Stomach (tissue), 4 donors: ENCODE measurements around the gene MCOLN3.

Experiments
- POLR2A ChIP-seq, 4 donors: fragments of 450-650 bp; IDR thresholded peaks; one replicate each; pipeline ENCODE4 v1.6.1; 2016; ENCODE audit warnings: antibody characterized with exemption in 4 of 4, control low read depth in 2 of 4, mild to moderate bottlenecking in 1 of 4, moderate library complexity in 1 of 4
- TF ChIP-seq, protein P1 (sequence below), 7 experiments: fragments of 450-650 bp in 4 of 7; fragments of 200-600 bp in 3 of 7; sonication (generic) in 3 of 7; IDR thresholded peaks; one replicate each; pipeline ENCODE4 v1.5.1; 2016 to 2019; ENCODE audit warnings: antibody characterized with exemption in 7 of 7, control low read depth in 2 of 7, mild to moderate bottlenecking in 1 of 7

DNA sequence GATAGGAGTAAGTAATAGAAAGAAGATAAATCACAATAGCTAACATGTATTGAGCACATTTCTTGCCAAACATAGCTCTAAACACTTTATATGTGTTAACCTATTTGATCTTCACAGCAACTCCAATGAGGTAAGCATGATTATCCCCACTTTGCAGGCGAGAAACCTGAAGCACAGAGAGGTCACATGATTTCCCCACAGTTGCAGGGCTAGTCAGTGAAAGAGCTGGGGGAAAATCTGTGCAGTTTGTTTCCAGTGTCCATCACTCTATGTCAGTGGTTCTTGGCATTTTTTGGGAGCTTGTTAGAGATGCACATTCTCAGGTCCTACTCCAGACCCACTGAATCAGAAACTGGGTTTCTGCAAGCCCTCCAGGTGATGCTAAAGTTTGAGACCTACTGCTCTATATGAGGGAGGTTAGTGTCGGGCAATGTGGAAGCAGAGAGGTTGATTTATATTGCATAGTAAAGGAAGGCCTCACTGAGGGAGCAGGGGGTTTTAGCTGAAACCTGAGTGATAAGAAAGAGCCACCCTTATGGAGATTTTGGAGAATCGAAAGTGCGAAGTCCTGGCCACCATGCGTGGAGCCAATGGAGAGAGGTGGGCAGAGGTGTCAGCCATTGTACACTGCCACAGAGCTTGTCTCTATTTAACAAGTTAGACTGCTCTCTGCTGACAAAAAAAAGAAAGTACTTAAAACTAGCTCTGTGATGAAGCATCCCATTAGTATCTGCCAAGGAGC, 20.9 kb downstream of the MCOLN3 start:
- TF ChIP-seq, protein P1, sequence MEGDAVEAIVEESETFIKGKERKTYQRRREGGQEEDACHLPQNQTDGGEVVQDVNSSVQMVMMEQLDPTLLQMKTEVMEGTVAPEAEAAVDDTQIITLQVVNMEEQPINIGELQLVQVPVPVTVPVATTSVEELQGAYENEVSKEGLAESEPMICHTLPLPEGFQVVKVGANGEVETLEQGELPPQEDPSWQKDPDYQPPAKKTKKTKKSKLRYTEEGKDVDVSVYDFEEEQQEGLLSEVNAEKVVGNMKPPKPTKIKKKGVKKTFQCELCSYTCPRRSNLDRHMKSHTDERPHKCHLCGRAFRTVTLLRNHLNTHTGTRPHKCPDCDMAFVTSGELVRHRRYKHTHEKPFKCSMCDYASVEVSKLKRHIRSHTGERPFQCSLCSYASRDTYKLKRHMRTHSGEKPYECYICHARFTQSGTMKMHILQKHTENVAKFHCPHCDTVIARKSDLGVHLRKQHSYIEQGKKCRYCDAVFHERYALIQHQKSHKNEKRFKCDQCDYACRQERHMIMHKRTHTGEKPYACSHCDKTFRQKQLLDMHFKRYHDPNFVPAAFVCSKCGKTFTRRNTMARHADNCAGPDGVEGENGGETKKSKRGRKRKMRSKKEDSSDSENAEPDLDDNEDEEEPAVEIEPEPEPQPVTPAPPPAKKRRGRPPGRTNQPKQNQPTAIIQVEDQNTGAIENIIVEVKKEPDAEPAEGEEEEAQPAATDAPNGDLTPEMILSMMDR (IDR thresholded peaks at IDR 0.05): peak in 1 of 7 experiments; percentile 13
- TF ChIP-seq POLR2A (IDR thresholded peaks at IDR 0.05): no peak
